ENCODE results near the gene TFCP2.

GRCh38 chr12:51131745-51132521 lies 41.0 kb downstream of the TFCP2 start:
- TF ChIP-seq FOXA1 (IDR thresholded peaks at IDR 0.05) (no peak), LEF1 (IDR thresholded peaks at IDR 0.05; ENCODE audit: borderline replicate concordance) (no peak), ELF4 (IDR thresholded peaks at IDR 0.05) (no peak), FOXK2 (IDR thresholded peaks at IDR 0.05) (no peak), NFRKB (IDR thresholded peaks at IDR 0.05) (no peak), SP1 (IDR thresholded peaks at IDR 0.05) (no peak), ZNF384 (IDR thresholded peaks at IDR 0.05) (peak; percentile 74; the same call in 1 of the 2 replicates), TARDBP (IDR thresholded peaks at IDR 0.05) (no peak), BHLHE40 (IDR thresholded peaks at IDR 0.05; ENCODE audit: borderline replicate concordance) (no peak), SUZ12 (IDR thresholded peaks at IDR 0.05) (no peak), HDGF (IDR thresholded peaks at IDR 0.05; ENCODE audit: borderline replicate concordance) (no peak)

All from HEK293T (cell line).